ENCODE measurements around the gene GLRX2.
"Not testable (repeated sequence)": the region's sequence is repeated elsewhere in the genome, so short reads cannot be mapped to it uniquely, and the experiment has no call there.

Gene GLRX2

GRCh38 chr1:193104907-193105820 lies at the start of gene GLRX2:
Gene GLRX2, minus strand, starts transcription at chr1:193105414. Its CDS starts 32 bp downstream, at chr1:193105382.
- peak; percentile 85 to 86 for DNase-seq

- DNase-seq, result no peak
These were observed 39.8 kb upstream of the GLRX2 start for GRCh38 chr1:193144999-193145398.

- DNase-seq, result no peak
These were observed 39.2 kb upstream of the GLRX2 start for GRCh38 chr1:193144361-193144938.

- DNase-seq, result peak in 1 of 2 experiments; percentile 21
These were observed 38.1 kb upstream of the GLRX2 start for GRCh38 chr1:193143285-193143684.

GRCh38 chr1:193142409-193142808 lies 37.2 kb upstream of the GLRX2 start:
- DNase-seq, result no peak

- DNase-seq, result no peak
These were observed 36.6 kb upstream of the GLRX2 start for GRCh38 chr1:193141804-193142203.

- no peak for DNase-seq
These were observed 35.0 kb upstream of the GLRX2 start for GRCh38 chr1:193140254-193140653.

GRCh38 chr1:193131266-193131860 lies 26.1 kb upstream of the GLRX2 start:
- no peak for DNase-seq

- no peak for DNase-seq
These were observed 20.2 kb upstream of the GLRX2 start for GRCh38 chr1:193125369-193125768.

GRCh38 chr1:193123751-193124150 lies 18.5 kb upstream of the GLRX2 start:
- no peak for DNase-seq

- peak; percentile 98 to 99 for DNase-seq
These were observed 16.7 kb upstream of the GLRX2 start, which contains the start of gene CDC73 for GRCh38 chr1:193121616-193122593. Gene CDC73, plus strand, starts transcription at chr1:193122031. Its CDS starts 170 bp downstream, at chr1:193122201.

- DNase-seq, result no peak
These were observed 15.5 kb upstream of the GLRX2 start for GRCh38 chr1:193120604-193121166.

- DNase-seq, result no peak
These were observed 13.9 kb upstream of the GLRX2 start for GRCh38 chr1:193118803-193119730.

GRCh38 chr1:193118194-193118593 lies 13.0 kb upstream of the GLRX2 start:
- DNase-seq, result no peak

- DNase-seq, result not testable (repeated sequence)
These were observed 12.0 kb upstream of the GLRX2 start for GRCh38 chr1:193117167-193117566.

- DNase-seq, result no peak
These were observed 10.5 kb upstream of the GLRX2 start for GRCh38 chr1:193115629-193116227.

- DNase-seq, result no peak
These were observed 9.4 kb upstream of the GLRX2 start for GRCh38 chr1:193114485-193115095.

- DNase-seq, result no peak
These were observed 8.7 kb upstream of the GLRX2 start for GRCh38 chr1:193113992-193114332.

GRCh38 chr1:193113258-193113991 lies 8.2 kb upstream of the GLRX2 start:
- DNase-seq, result no peak
